Measurements from ENCODE around the gene RHBDD2. TPM values are rescaled to one million over a fixed set of nuclear protein-coding genes. Genes with fewer than 3 reads are reported as not detected.

The RHBDD2 gene
- polyA plus RNA-seq, 1 donor from 2014 or later: 76.4 TPM

- H2AFZ ChIP-seq (ENCODE audit: low read depth, low read length): no peak overlapping the region
- H3K79me2 ChIP-seq (replicated peaks; ENCODE audit: insufficient read depth, low read length): peaks cover 6% of the 10 kb centered on the region
- H3K36me3 ChIP-seq (ENCODE audit: insufficient read depth, low read length): no peaks in the 10 kb centered on the region
- no peak overlapping the region for H3K27ac ChIP-seq (ENCODE audit: low read length)
- no peaks in the 10 kb centered on the region for H3K9me3 ChIP-seq (ENCODE audit: low read length)
- H3K4me3 ChIP-seq (ENCODE audit: low read length): no peak overlapping the region
- no peak for TF ChIP-seq EP300 (conservative IDR thresholded peaks at IDR 0.05; ENCODE audit: poor library complexity, severe bottlenecking)
- TF ChIP-seq, protein P1, sequence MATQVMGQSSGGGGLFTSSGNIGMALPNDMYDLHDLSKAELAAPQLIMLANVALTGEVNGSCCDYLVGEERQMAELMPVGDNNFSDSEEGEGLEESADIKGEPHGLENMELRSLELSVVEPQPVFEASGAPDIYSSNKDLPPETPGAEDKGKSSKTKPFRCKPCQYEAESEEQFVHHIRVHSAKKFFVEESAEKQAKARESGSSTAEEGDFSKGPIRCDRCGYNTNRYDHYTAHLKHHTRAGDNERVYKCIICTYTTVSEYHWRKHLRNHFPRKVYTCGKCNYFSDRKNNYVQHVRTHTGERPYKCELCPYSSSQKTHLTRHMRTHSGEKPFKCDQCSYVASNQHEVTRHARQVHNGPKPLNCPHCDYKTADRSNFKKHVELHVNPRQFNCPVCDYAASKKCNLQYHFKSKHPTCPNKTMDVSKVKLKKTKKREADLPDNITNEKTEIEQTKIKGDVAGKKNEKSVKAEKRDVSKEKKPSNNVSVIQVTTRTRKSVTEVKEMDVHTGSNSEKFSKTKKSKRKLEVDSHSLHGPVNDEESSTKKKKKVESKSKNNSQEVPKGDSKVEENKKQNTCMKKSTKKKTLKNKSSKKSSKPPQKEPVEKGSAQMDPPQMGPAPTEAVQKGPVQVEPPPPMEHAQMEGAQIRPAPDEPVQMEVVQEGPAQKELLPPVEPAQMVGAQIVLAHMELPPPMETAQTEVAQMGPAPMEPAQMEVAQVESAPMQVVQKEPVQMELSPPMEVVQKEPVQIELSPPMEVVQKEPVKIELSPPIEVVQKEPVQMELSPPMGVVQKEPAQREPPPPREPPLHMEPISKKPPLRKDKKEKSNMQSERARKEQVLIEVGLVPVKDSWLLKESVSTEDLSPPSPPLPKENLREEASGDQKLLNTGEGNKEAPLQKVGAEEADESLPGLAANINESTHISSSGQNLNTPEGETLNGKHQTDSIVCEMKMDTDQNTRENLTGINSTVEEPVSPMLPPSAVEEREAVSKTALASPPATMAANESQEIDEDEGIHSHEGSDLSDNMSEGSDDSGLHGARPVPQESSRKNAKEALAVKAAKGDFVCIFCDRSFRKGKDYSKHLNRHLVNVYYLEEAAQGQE (IDR thresholded peaks at IDR 0.05; ENCODE audit: borderline replicate concordance): no peak
- TF ChIP-seq SMC3 (conservative IDR thresholded peaks at IDR 0.05; ENCODE audit: poor library complexity): no peak
- no peak for TF ChIP-seq EZH2 (IDR thresholded peaks at IDR 0.05; ENCODE audit: borderline replicate concordance, insufficient read depth, low read length, poor library complexity, severe bottlenecking)
- no peaks in the 10 kb centered on the region for H3K9me2 ChIP-seq (ENCODE audit: insufficient read depth, low read length)
- H4K20me1 ChIP-seq (ENCODE audit: insufficient read depth): no peaks in the 10 kb centered on the region
- no peak overlapping the region for H3K4me2 ChIP-seq (ENCODE audit: low read length)
- no peak overlapping the region for H3K9ac ChIP-seq (ENCODE audit: low read length)
- H3K27me3 ChIP-seq (ENCODE audit: insufficient read depth, low read depth, low read length): no peaks in the 10 kb centered on the region
- no peaks in the 10 kb centered on the region for H3F3A ChIP-seq (ENCODE audit: insufficient read depth, low read length, poor library complexity, severe bottlenecking)
Observed at GRCh38 chr7:75928568-75928914, 49.7 kb downstream of the RHBDD2 start.

- TF ChIP-seq CTCF (IDR thresholded peaks at IDR 0.05; ENCODE audit: poor library complexity, severe bottlenecking) (no peak), POLR2AphosphoS5 (IDR thresholded peaks at IDR 0.05) (peak; percentile 68)
- H3K4me3 ChIP-seq (ENCODE audit: low read length): no peak overlapping the region
- no peak overlapping the region for H2AFZ ChIP-seq (ENCODE audit: low read depth, low read length)
- no peaks in the 10 kb centered on the region for H3K27me3 ChIP-seq (ENCODE audit: insufficient read depth, low read depth, low read length)
- peak overlapping the region; percentile 9 for H3K27ac ChIP-seq (ENCODE audit: low read length)
- H3K4me2 ChIP-seq (ENCODE audit: low read length): no peak overlapping the region
- no peaks in the 10 kb centered on the region for H3F3A ChIP-seq (ENCODE audit: insufficient read depth, low read length, poor library complexity, severe bottlenecking)
- peaks cover 4% of the 10 kb centered on the region for H3K79me2 ChIP-seq (replicated peaks; ENCODE audit: insufficient read depth, low read length)
- no peaks in the 10 kb centered on the region for H4K20me1 ChIP-seq (ENCODE audit: insufficient read depth)
- H3K9ac ChIP-seq (ENCODE audit: low read length): no peak overlapping the region
- H3K9me3 ChIP-seq (ENCODE audit: low read length): no peaks in the 10 kb centered on the region
- H3K9me2 ChIP-seq (ENCODE audit: insufficient read depth, low read length): no peaks in the 10 kb centered on the region
- H3K36me3 ChIP-seq (ENCODE audit: insufficient read depth, low read length): no peaks in the 10 kb centered on the region
Observed at GRCh38 chr7:75931680-75932079, 52.8 kb downstream of the RHBDD2 start.

GRCh38 chr7:75937958-75938786 is 59.3 kb downstream of the RHBDD2 start:
- H2AFZ ChIP-seq (ENCODE audit: low read depth, low read length): no peak overlapping the region
- peaks cover 2% of the 10 kb centered on the region for H3K79me2 ChIP-seq (replicated peaks; ENCODE audit: insufficient read depth, low read length)

More at GRCh38 chr7:75937958-75938786, 59.3 kb downstream of the RHBDD2 start:
- Histone ChIP-seq H3K27me3 (ENCODE audit: insufficient read depth, low read depth, low read length) (no peaks in the 10 kb centered on the region), H3K9me2 (ENCODE audit: insufficient read depth, low read length) (no peaks in the 10 kb centered on the region), H3K4me3 (ENCODE audit: low read length) (no peak overlapping the region), H3K9me3 (ENCODE audit: low read length) (no peaks in the 10 kb centered on the region), H3K9ac (ENCODE audit: low read length) (no peak overlapping the region), H3K36me3 (ENCODE audit: insufficient read depth, low read length) (no peaks in the 10 kb centered on the region), H4K20me1 (ENCODE audit: insufficient read depth) (no peaks in the 10 kb centered on the region), H3F3A (ENCODE audit: insufficient read depth, low read length, poor library complexity, severe bottlenecking) (no peaks in the 10 kb centered on the region), H3K4me2 (ENCODE audit: low read length) (no peak overlapping the region), H3K27ac (ENCODE audit: low read length) (no peak overlapping the region)
- TF ChIP-seq MXI1 (conservative IDR thresholded peaks at IDR 0.05; ENCODE audit: poor library complexity, severe bottlenecking) (no peak), CTCF (IDR thresholded peaks at IDR 0.05; ENCODE audit: poor library complexity, severe bottlenecking) (no peak), EZH2 (IDR thresholded peaks at IDR 0.05; ENCODE audit: borderline replicate concordance, insufficient read depth, low read length, poor library complexity, severe bottlenecking) (no peak), SMC3 (conservative IDR thresholded peaks at IDR 0.05; ENCODE audit: poor library complexity) (no peak), POLR2AphosphoS5 (IDR thresholded peaks at IDR 0.05) (no peak), EP300 (conservative IDR thresholded peaks at IDR 0.05; ENCODE audit: poor library complexity, severe bottlenecking) (no peak), RAD21 (conservative IDR thresholded peaks at IDR 0.05) (no peak), TAF1 (IDR thresholded peaks at IDR 0.05; ENCODE audit: low read depth) (no peak)
- TF ChIP-seq, protein P1 (IDR thresholded peaks at IDR 0.05; ENCODE audit: borderline replicate concordance): no peak
